ENCODE data around the gene GPR135. TPM values are rescaled to one million over a fixed set of nuclear protein-coding genes. Genes with fewer than 3 reads are reported as not detected.

The GPR135 gene
- total and polyA plus RNA-seq, 2 of the 13 experiments (the other 11 are each of a cell fraction or from before 2014, with no cell fraction given) = 0.46 to 1.3 TPM

DNA sequence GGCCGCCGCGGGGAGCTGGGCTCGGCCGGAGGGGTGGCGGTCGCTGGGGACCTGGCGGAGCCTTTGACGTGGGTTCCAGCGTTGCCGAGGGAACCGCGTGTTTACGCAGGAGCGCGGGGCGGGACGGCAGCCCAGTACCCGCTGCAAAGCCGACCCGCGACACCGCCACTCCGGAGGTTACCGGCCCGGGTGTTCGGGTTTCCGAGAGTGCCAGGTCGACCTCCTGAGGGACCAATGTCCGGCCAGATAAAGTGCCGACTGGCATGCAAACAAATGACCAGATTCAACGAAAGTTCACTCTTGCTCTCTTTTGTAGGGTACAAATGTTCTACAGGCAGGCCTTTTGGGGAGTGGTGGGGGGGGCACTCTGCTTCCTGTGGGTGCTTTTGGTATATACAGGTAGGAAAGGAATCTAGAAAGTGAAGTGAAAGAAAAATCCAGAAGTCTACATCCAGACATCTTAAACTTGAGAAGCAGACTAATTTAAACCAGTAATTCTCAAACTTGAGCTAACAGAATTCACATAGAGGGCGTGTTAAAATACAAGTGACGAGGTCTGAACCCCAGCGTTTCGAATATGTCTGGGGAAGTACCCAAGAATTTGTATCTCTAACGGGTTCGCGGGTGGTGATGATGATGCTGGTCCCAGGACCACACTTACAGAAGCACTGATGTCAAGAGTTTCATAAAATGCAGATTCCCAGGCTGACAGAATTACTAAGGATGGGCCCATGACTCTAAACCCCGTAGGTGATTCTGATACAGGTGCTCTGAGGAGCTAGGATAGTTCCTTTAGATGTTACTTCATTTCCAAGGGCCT lies at the start of gene GPR135 (continued):
- TF ChIP-seq EEA1 (CRISPR knock-in tag; IDR thresholded peaks at IDR 0.05; ENCODE audit: borderline replicate concordance) (0 out of 2 replicates have a peak, but pooled peaks have one; percentile 1), MYPOP (CRISPR knock-in tag; IDR thresholded peaks at IDR 0.05) (no peak), FOXA1 (IDR thresholded peaks at IDR 0.05) (no peak), FOXA1 (CRISPR knock-in tag; IDR thresholded peaks at IDR 0.05) (peak; percentile 78), SP2 (CRISPR knock-in tag; IDR thresholded peaks at IDR 0.05) (no peak), ZNF263 (CRISPR knock-in tag; IDR thresholded peaks at IDR 0.05) (no peak), HMGXB4 (CRISPR knock-in tag; IDR thresholded peaks at IDR 0.05; ENCODE audit: borderline replicate concordance in 1 of 2, low read depth in 1 of 2) (no peak), GATAD1 (CRISPR knock-in tag; IDR thresholded peaks at IDR 0.05) (no peak), RARG (CRISPR knock-in tag; IDR thresholded peaks at IDR 0.05; ENCODE audit: low read depth) (no peak), MAF1 (CRISPR knock-in tag; IDR thresholded peaks at IDR 0.05; ENCODE audit: borderline replicate concordance) (no peak), NBN (conservative IDR thresholded peaks at IDR 0.05) (no peak), ZNF761 (CRISPR knock-in tag; conservative IDR thresholded peaks at IDR 0.05) (0 out of 2 replicates have a peak, but pooled peaks have one; percentile 10), IRF1 (CRISPR knock-in tag; IDR thresholded peaks at IDR 0.05; ENCODE audit: low read depth) (no peak), SNAPC5 (CRISPR knock-in tag; IDR thresholded peaks at IDR 0.05; ENCODE audit: borderline replicate concordance) (0 out of 2 replicates have a peak, but pooled peaks have one; percentile 19), TAF15 (IDR thresholded peaks at IDR 0.05; ENCODE audit: low read depth, low read length, poor library complexity, severe bottlenecking) (no peak), ZNF460 (CRISPR knock-in tag; IDR thresholded peaks at IDR 0.05; ENCODE audit: borderline replicate concordance) (no peak), ZSCAN30 (CRISPR knock-in tag; IDR thresholded peaks at IDR 0.05) (no peak)
- TF ChIP-seq, protein P1, sequence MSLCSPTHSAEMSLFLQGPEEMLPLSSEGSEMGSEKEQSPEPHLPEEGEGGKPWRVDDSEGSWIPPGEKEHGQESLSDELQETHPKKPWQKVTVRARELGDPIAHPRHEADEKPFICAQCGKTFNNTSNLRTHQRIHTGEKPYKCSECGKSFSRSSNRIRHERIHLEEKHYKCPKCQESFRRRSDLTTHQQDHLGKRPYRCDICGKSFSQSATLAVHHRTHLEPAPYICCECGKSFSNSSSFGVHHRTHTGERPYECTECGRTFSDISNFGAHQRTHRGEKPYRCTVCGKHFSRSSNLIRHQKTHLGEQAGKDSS (CRISPR knock-in tag; IDR thresholded peaks at IDR 0.05; ENCODE audit: borderline replicate concordance, low read depth) = no peak
- TF ChIP-seq, protein P2, sequence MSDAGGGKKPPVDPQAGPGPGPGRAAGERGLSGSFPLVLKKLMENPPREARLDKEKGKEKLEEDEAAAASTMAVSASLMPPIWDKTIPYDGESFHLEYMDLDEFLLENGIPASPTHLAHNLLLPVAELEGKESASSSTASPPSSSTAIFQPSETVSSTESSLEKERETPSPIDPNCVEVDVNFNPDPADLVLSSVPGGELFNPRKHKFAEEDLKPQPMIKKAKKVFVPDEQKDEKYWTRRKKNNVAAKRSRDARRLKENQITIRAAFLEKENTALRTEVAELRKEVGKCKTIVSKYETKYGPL (CRISPR knock-in tag; IDR thresholded peaks at IDR 0.05) = no peak

Measured in HepG2 (cell line).